Vagina (tissue), 2 donors: ENCODE measurements around the gene LLCFC1.

ENCODE experiments used
- POLR2A ChIP-seq, 2 donors: fragments of 450-650 bp; IDR thresholded peaks; one replicate each; pipeline ENCODE4 v1.6.1; 2017; ENCODE audit warnings: antibody characterized with exemption in 2 of 2, mild to moderate bottlenecking in 2 of 2, moderate library complexity in 2 of 2
- POLR2AphosphoS5 ChIP-seq, 2 donors: sonication (generic); formaldehyde crosslinking; IDR thresholded peaks; one replicate each; pipeline ENCODE4 v1.9.0; 2017; ENCODE audit warnings: antibody characterized with exemption in 2 of 2, mild to moderate bottlenecking in 2 of 2, low read depth in 1 of 2; ENCODE audit not compliant: insufficient read depth in 1 of 2
- TF ChIP-seq, protein P1 (sequence below), 3 experiments: fragments of 450-650 bp in 2 of 3; fragments of 200-600 bp in 1 of 3; sonication (generic) in 1 of 3; IDR thresholded peaks; one replicate each; pipeline ENCODE4 v1.5.1; 2017 to 2019; ENCODE audit warnings: antibody characterized with exemption in 3 of 3, mild to moderate bottlenecking in 2 of 3, moderate library complexity in 2 of 3

DNA sequence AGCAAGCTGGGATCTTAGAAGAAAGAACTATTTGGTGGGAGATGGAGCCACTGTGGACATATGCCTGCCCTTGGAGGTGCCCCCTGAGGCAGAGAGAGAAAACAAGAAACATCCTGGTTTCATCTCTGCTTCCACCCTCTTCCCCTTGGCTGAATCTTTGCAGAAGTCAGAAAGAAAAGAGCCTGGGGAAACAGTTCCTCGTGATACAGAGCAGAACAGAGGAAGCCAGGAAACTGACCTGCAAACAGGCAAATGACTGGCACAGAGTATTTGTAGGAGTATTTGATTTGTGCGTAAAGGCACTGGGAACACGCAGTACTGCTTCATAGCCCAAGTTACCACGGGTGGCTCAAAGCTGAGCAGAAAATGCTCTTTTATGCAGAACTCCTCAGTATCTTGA is 29.9 kb downstream of the LLCFC1 start:
- TF ChIP-seq, protein P1, sequence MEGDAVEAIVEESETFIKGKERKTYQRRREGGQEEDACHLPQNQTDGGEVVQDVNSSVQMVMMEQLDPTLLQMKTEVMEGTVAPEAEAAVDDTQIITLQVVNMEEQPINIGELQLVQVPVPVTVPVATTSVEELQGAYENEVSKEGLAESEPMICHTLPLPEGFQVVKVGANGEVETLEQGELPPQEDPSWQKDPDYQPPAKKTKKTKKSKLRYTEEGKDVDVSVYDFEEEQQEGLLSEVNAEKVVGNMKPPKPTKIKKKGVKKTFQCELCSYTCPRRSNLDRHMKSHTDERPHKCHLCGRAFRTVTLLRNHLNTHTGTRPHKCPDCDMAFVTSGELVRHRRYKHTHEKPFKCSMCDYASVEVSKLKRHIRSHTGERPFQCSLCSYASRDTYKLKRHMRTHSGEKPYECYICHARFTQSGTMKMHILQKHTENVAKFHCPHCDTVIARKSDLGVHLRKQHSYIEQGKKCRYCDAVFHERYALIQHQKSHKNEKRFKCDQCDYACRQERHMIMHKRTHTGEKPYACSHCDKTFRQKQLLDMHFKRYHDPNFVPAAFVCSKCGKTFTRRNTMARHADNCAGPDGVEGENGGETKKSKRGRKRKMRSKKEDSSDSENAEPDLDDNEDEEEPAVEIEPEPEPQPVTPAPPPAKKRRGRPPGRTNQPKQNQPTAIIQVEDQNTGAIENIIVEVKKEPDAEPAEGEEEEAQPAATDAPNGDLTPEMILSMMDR (IDR thresholded peaks at IDR 0.05), result no peak
- TF ChIP-seq POLR2A (IDR thresholded peaks at IDR 0.05) (no peak), POLR2AphosphoS5 (IDR thresholded peaks at IDR 0.05; ENCODE audit: insufficient read depth in 1 of 2, low read depth in 1 of 2) (no peak)
